ENCODE results near the gene CRACR2B. TPM values are rescaled to one million over a fixed set of nuclear protein-coding genes. Genes with fewer than 3 reads are reported as not detected.

The CRACR2B gene
- total RNA-seq, 1 donor from 2014 or later: 2.6 TPM

DNA sequence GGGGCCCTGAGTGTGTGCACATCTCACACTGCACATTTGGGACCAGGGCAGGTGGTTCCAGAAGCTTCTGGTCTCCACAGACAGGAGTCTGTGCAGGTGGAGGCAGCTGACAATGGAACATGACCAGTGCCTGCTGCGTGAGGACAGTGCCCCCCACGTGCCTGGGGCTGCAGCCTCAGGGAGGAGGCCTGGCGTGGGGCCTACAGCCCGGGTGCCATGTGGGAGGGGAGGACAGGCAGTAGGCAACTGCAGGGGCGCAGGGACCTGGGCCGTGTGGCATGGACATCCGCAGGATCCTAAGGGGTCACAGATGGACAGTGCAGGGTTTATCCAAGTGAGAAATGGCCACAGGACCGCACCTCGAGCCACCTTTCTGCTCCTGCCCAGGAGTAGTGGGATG lies 43.8 kb downstream of the CRACR2B start:
- H3K27ac ChIP-seq (ENCODE audit: low read depth, low read length): no peak overlapping the region
- no peaks in the 10 kb centered on the region for H3K4me1 Mint-ChIP-seq (ENCODE audit: low read depth, unreplicated experiment)
- FAIRE-seq (no peak), DNase-seq (ENCODE audit: low read depth) (no peak)
- no peaks in the 10 kb centered on the region for H3K36me3 ChIP-seq (ENCODE audit: insufficient read depth, low read length)
- H3K4me3 ChIP-seq (ENCODE audit: insufficient read depth, low read depth, low read length): no peak overlapping the region
- peaks cover 3% of the 10 kb centered on the region for H3K27me3 Mint-ChIP-seq (ENCODE audit: low read depth, unreplicated experiment)
- no peak overlapping the region for H3K4me3 Mint-ChIP-seq (ENCODE audit: unreplicated experiment)
- no peaks in the 10 kb centered on the region for H3K9me3 ChIP-seq (ENCODE audit: insufficient read depth, low read depth, low read length)
- no peak overlapping the region for H3K27ac Mint-ChIP-seq (ENCODE audit: unreplicated experiment)
- peaks cover 4% of the 10 kb centered on the region for H3K4me1 ChIP-seq (ENCODE audit: insufficient read depth, low read length)
- peaks cover 10% of the 10 kb centered on the region for H3K36me3 Mint-ChIP-seq (ENCODE audit: low read depth, unreplicated experiment)
- H3K79me2 ChIP-seq (ENCODE audit: insufficient read depth, low read length): no peaks in the 10 kb centered on the region
- no peak overlapping the region for H3K9ac ChIP-seq (ENCODE audit: low read length)
- H4K20me1 ChIP-seq (ENCODE audit: insufficient read depth, low read length): peaks cover 13% of the 10 kb centered on the region
- TF ChIP-seq, protein P1, sequence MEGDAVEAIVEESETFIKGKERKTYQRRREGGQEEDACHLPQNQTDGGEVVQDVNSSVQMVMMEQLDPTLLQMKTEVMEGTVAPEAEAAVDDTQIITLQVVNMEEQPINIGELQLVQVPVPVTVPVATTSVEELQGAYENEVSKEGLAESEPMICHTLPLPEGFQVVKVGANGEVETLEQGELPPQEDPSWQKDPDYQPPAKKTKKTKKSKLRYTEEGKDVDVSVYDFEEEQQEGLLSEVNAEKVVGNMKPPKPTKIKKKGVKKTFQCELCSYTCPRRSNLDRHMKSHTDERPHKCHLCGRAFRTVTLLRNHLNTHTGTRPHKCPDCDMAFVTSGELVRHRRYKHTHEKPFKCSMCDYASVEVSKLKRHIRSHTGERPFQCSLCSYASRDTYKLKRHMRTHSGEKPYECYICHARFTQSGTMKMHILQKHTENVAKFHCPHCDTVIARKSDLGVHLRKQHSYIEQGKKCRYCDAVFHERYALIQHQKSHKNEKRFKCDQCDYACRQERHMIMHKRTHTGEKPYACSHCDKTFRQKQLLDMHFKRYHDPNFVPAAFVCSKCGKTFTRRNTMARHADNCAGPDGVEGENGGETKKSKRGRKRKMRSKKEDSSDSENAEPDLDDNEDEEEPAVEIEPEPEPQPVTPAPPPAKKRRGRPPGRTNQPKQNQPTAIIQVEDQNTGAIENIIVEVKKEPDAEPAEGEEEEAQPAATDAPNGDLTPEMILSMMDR (IDR thresholded peaks at IDR 0.05; ENCODE audit: insufficient read depth, low read depth, low read length): no peak
- TF ChIP-seq EZH2 (IDR thresholded peaks at IDR 0.05; ENCODE audit: insufficient read depth, low read length): no peak
- H3K9me3 Mint-ChIP-seq (ENCODE audit: unreplicated experiment): no peaks in the 10 kb centered on the region
- no peak overlapping the region for H3K4me2 ChIP-seq (ENCODE audit: low read length)
- no peak overlapping the region for H2AFZ ChIP-seq (ENCODE audit: low read depth, low read length)
- H3K27me3 ChIP-seq (ENCODE audit: insufficient read depth, low read length): no peaks in the 10 kb centered on the region

DNA sequence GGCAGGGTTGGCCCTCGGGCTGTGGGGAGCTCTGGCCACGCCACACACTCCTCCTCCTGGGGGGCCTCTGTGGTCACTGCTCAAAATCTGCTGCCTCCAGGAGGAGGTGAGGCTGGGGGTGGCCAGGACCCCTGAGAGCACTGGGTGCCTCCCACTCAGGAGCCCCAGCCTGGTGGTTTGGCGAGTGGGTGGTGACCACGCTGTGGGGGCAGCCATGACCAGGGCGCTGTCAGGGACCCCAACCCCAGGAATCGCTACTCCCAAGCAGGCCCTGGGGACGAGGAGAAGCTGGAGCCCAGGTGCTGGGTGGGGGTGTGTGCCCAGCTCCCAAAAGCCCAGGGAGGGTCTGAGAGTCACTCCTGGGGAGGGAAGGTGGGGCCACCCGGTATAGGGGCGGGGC lies 45.1 kb downstream of the CRACR2B start:
- FAIRE-seq (no peak), DNase-seq (ENCODE audit: low read depth) (no peak)
- Mint-ChIP-seq H3K36me3 (ENCODE audit: low read depth, unreplicated experiment) (peaks cover 10% of the 10 kb centered on the region), H3K27me3 (ENCODE audit: low read depth, unreplicated experiment) (peaks cover 3% of the 10 kb centered on the region), H3K4me3 (ENCODE audit: unreplicated experiment) (no peak overlapping the region), H3K9me3 (ENCODE audit: unreplicated experiment) (no peaks in the 10 kb centered on the region), H3K27ac (ENCODE audit: unreplicated experiment) (no peak overlapping the region), H3K4me1 (ENCODE audit: low read depth, unreplicated experiment) (no peaks in the 10 kb centered on the region)
- TF ChIP-seq, protein P1 (IDR thresholded peaks at IDR 0.05; ENCODE audit: insufficient read depth, low read depth, low read length): no peak
- TF ChIP-seq EZH2 (IDR thresholded peaks at IDR 0.05; ENCODE audit: insufficient read depth, low read length): no peak
- H3K4me1 ChIP-seq (ENCODE audit: insufficient read depth, low read length): peaks cover 4% of the 10 kb centered on the region
- H3K4me3 ChIP-seq (ENCODE audit: insufficient read depth, low read depth, low read length): no peak overlapping the region
- no peaks in the 10 kb centered on the region for H3K27me3 ChIP-seq (ENCODE audit: insufficient read depth, low read length)
- no peak overlapping the region for H3K9ac ChIP-seq (ENCODE audit: low read length)
- H3K79me2 ChIP-seq (ENCODE audit: insufficient read depth, low read length): no peaks in the 10 kb centered on the region
- no peak overlapping the region for H3K27ac ChIP-seq (ENCODE audit: low read depth, low read length)
- no peaks in the 10 kb centered on the region for H3K36me3 ChIP-seq (ENCODE audit: insufficient read depth, low read length)
- H3K4me2 ChIP-seq (ENCODE audit: low read length): no peak overlapping the region
- no peaks in the 10 kb centered on the region for H3K9me3 ChIP-seq (ENCODE audit: insufficient read depth, low read depth, low read length)
- H4K20me1 ChIP-seq (ENCODE audit: insufficient read depth, low read length): peaks cover 22% of the 10 kb centered on the region
- no peak overlapping the region for H2AFZ ChIP-seq (ENCODE audit: low read depth, low read length)

DNA sequence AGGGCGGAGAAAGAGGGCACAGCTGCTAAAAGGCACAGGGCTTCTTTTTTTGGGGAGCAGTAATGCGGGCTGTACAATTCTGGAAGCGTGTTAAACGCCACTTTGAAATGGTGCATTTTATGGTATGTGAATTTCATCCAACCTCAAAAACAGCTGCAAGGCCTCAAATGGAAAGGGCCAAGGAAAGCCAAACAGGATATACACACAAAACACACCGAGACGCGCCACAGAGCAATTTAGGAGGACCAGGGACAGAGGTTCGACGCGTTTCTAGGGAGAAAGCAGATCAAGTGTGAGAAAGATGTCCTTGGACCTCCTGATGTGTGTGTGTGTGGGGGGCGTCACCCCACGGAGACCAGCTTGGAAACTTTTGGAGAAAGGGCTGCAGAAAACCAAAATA lies 46.0 kb downstream of the CRACR2B start:
- Histone ChIP-seq H3K4me3 (ENCODE audit: insufficient read depth, low read depth, low read length) (no peak overlapping the region), H3K27me3 (ENCODE audit: insufficient read depth, low read length) (no peaks in the 10 kb centered on the region), H3K4me1 (ENCODE audit: insufficient read depth, low read length) (peaks cover 4% of the 10 kb centered on the region), H3K4me2 (ENCODE audit: low read length) (no peak overlapping the region), H3K27ac (ENCODE audit: low read depth, low read length) (no peak overlapping the region), H2AFZ (ENCODE audit: low read depth, low read length) (no peak overlapping the region), H3K36me3 (ENCODE audit: insufficient read depth, low read length) (no peaks in the 10 kb centered on the region), H3K9me3 (ENCODE audit: insufficient read depth, low read depth, low read length) (no peaks in the 10 kb centered on the region), H4K20me1 (ENCODE audit: insufficient read depth, low read length) (peaks cover 17% of the 10 kb centered on the region), H3K9ac (ENCODE audit: low read length) (no peak overlapping the region), H3K79me2 (ENCODE audit: insufficient read depth, low read length) (no peaks in the 10 kb centered on the region)
- FAIRE-seq (no peak), DNase-seq (ENCODE audit: low read depth) (no peak)
- Mint-ChIP-seq H3K27ac (ENCODE audit: unreplicated experiment) (no peak overlapping the region), H3K4me1 (ENCODE audit: low read depth, unreplicated experiment) (no peaks in the 10 kb centered on the region), H3K36me3 (ENCODE audit: low read depth, unreplicated experiment) (peaks cover 8% of the 10 kb centered on the region), H3K9me3 (ENCODE audit: unreplicated experiment) (no peaks in the 10 kb centered on the region), H3K4me3 (ENCODE audit: unreplicated experiment) (no peak overlapping the region), H3K27me3 (ENCODE audit: low read depth, unreplicated experiment) (peaks cover 3% of the 10 kb centered on the region)
- TF ChIP-seq, protein P1 (IDR thresholded peaks at IDR 0.05; ENCODE audit: insufficient read depth, low read depth, low read length): no peak
- no peak for TF ChIP-seq EZH2 (IDR thresholded peaks at IDR 0.05; ENCODE audit: insufficient read depth, low read length)
